Glutamatergic neuron (in vitro differentiated cells): ENCODE data around the gene TCF15. TPM values are rescaled to one million over a fixed set of nuclear protein-coding genes. Genes with fewer than 3 reads are reported as not detected.

Source experiments
- DNase-seq: peaks from one replicate; pipeline ENCODE4 v3.0.0; 2022
- H3K27ac Mint-ChIP-seq: one replicate; pipeline ENCODE4 v1.8.0; 2020; ENCODE audit warnings: mild to moderate bottlenecking, mixed read lengths, inconsistent platforms; ENCODE audit not compliant: unreplicated experiment
- H3K27me3 Mint-ChIP-seq: one replicate; pipeline ENCODE4 v1.8.0; 2020; ENCODE audit warnings: mild to moderate bottlenecking, moderate library complexity, mixed read lengths, inconsistent platforms; ENCODE audit not compliant: unreplicated experiment
- H3K36me3 Mint-ChIP-seq: one replicate; pipeline ENCODE4 v1.8.0; 2020; ENCODE audit warnings: mild to moderate bottlenecking, mixed read lengths, inconsistent platforms; ENCODE audit not compliant: unreplicated experiment
- H3K4me1 Mint-ChIP-seq: one replicate; pipeline ENCODE4 v1.8.0; 2020; ENCODE audit warnings: mild to moderate bottlenecking, low read depth, mixed read lengths, inconsistent platforms; ENCODE audit not compliant: unreplicated experiment
- H3K4me3 Mint-ChIP-seq: one replicate; pipeline ENCODE4 v1.8.0; 2020; ENCODE audit warnings: mild to moderate bottlenecking, mixed read lengths, inconsistent platforms; ENCODE audit not compliant: unreplicated experiment
- H3K9me3 Mint-ChIP-seq: one replicate; pipeline ENCODE4 v1.8.0; 2020; ENCODE audit warnings: mild to moderate bottlenecking, moderate library complexity, mixed read lengths, inconsistent platforms; ENCODE audit not compliant: unreplicated experiment
- total RNA-seq: library from RNA; stranded (reverse); fragmentation: NEBNext Ultra II Directional; extraction: Animal tissue kit (Norgen Biotek cat#: 25700); gene quantifications from one replicate; pipeline ENCODE4 v1.2.1, GENCODE V29; 2021; ENCODE audit not compliant: unreplicated experiment
- TF ChIP-seq, protein P1 (sequence below): fragments of 200-600 bp; sonication (generic); IDR thresholded peaks from one replicate; pipeline ENCODE4 v1.5.0; 2021; ENCODE audit not compliant: partially characterized antibody, unreplicated experiment

TCF15 gene
- total RNA-seq, 1 donor from 2014 or later, result 19.7 TPM

DNA sequence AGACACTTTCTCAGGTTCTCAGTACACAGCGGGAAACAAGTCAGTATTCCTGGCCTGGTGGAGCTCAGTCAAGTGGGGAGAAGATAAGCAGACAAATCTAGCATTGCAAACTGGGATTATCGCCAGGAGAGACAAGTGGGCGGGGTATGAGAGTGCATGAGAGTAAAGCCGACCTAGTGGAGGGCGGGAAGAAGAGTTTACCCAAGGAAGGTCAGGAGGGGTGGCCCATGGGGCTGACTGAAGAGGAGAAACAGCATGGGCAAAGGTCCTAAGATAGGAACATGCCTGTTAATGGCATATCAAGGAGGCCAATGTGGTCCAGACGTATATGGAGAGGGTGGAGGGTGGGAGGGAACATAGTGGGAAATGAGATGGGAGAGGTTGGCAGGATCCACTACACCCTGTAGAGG, 54.1 kb downstream of the TCF15 start:
- Mint-ChIP-seq H3K36me3 (no peaks in the 10 kb centered on the region), H3K4me1 (peaks cover 9% of the 10 kb centered on the region), H3K4me3 (no peak overlapping the region), H3K27me3 (peaks cover 5% of the 10 kb centered on the region), H3K27ac (no peak overlapping the region), H3K9me3 (no peaks in the 10 kb centered on the region)
- DNase-seq, result no peak
- TF ChIP-seq, protein P1, sequence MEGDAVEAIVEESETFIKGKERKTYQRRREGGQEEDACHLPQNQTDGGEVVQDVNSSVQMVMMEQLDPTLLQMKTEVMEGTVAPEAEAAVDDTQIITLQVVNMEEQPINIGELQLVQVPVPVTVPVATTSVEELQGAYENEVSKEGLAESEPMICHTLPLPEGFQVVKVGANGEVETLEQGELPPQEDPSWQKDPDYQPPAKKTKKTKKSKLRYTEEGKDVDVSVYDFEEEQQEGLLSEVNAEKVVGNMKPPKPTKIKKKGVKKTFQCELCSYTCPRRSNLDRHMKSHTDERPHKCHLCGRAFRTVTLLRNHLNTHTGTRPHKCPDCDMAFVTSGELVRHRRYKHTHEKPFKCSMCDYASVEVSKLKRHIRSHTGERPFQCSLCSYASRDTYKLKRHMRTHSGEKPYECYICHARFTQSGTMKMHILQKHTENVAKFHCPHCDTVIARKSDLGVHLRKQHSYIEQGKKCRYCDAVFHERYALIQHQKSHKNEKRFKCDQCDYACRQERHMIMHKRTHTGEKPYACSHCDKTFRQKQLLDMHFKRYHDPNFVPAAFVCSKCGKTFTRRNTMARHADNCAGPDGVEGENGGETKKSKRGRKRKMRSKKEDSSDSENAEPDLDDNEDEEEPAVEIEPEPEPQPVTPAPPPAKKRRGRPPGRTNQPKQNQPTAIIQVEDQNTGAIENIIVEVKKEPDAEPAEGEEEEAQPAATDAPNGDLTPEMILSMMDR, result no peak

Other genes with a start within 250 kb of the TCF15 start
- 29.3 TPM for gene TRIB3, start 229.5 kb downstream of the TCF15 start, total RNA-seq
- 97.6 TPM for gene RBCK1, start 202.0 kb downstream of the TCF15 start, total RNA-seq
- 39.6 TPM for gene TBC1D20, start 147.8 kb downstream of the TCF15 start, total RNA-seq
- 214 TPM for gene CSNK2A1, start 66.5 kb downstream of the TCF15 start, total RNA-seq
- 6.3 TPM for gene SRXN1, start 42.9 kb upstream of the TCF15 start, total RNA-seq
- gene SCRT2, start 65.5 kb upstream of the TCF15 start, total RNA-seq, result 28.0 TPM
- not detected for gene SLC52A3, start 158.2 kb upstream of the TCF15 start, total RNA-seq
- gene FAM110A, start 223.4 kb upstream of the TCF15 start, total RNA-seq, result 152 TPM